Esophagus muscularis mucosa (tissue), 3 donors: ENCODE measurements around the gene FBXO21.

Source experiments
- CTCF ChIP-seq, 3 experiments: fragments of 200-600 bp in 2 of 3; fragments of 450-650 bp in 1 of 3; sonication (generic) in 2 of 3; IDR thresholded peaks; one replicate each; pipeline ENCODE4 v1.5.1; 2017 to 2019; ENCODE audit warnings: antibody characterized with exemption in 3 of 3, mild to moderate bottlenecking in 2 of 3, moderate library complexity in 1 of 3
- EP300 ChIP-seq: sonication (generic); formaldehyde crosslinking; IDR thresholded peaks from one replicate; pipeline ENCODE4 v1.6.1; 2017; ENCODE audit warnings: antibody characterized with exemption

- TF ChIP-seq CTCF (IDR thresholded peaks at IDR 0.05) = no peak
- TF ChIP-seq EP300 = no peak
Observed at GRCh38 chr12:117168976-117169375, 21.3 kb downstream of the FBXO21 start.
